GM21723 (cell line): ENCODE data around the gene TMEM240.
A peak's percentile ranks its signal among the peaks of the same experiment; 100 is the strongest.

Experiments
- ATAC-seq: cut with Tn5 transposase; IDR thresholded peaks from one replicate; pipeline ENCODE4 v1.9.1; 2021; ENCODE audit warnings: mild to moderate bottlenecking, moderate library complexity; ENCODE audit not compliant: unreplicated experiment

TMEM240 gene

DNA sequence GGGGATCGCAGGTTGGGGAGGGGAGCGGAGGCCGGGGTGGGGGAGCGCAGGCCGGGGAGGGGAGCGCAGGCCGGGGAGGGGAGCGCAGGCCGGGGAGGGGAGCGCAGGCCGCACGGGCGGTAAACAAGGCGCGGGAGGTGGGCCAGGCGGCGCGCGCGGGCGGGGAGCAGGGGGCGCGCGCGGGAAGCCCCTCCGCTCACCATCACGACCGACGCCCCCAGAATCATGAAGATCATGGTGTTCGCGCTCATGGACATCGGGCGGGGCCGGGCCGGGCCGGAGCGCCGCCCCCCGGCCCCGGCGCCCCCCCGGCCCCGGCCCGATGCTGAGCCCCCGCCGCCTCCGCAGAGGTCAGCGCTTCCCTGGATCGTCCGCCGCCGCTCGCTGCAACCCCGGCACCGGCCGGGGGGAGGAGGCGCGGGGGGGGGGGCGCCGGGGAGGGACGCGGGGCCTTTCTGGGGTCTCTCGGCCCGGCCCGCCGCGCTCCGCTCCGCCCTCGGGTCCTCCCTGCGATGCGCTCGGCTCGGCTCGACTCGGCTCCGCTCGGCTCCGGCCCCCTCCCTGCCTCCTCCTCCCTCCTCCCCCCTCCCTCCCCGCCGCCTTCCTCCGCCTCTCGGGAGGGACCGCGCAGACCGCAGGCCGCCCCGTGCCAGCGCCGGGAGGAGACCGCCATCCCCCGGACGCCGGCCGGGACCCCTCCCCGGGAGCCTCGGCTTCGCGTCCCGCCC, at the start of gene TMEM240:
Gene TMEM240, minus strand, starts transcription at position 535 of the 728 bp plus-strand sequence. Its CDS starts 278 bp downstream, at position 257.
- ATAC-seq = no peak

DNA sequence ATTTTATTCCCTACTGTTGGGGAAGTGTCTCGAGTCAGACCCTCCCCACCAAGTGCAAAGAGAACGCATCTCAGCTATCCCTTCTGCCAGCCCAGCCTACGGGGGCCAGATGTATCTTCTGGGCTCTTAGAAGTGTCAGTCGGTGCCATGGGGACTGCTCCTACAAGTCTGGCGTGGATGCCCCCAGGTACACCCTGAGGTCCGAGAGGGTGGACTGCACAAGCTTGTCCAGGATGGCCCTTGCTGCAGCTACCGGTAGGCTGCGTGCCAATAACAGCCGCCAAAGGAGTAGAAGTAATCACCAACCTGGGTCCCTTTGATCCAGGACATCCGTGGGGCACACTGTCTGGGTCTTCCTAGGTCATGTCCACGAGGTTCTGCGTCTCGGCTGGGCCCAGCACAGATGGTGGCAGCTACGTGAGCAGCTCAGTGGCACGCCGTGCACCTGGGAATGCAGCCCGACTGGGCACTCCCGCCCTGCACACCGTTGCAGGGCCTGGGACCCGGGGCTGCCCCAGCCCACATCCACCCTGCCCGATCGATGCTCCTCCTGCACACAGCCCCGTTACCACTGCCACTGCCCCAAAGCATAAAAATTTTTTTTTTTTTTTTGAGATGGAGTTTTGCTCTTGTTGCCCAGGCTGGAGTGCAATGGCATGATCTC, 43.1 kb upstream of the TMEM240 start:
- ATAC-seq = no peak

DNA sequence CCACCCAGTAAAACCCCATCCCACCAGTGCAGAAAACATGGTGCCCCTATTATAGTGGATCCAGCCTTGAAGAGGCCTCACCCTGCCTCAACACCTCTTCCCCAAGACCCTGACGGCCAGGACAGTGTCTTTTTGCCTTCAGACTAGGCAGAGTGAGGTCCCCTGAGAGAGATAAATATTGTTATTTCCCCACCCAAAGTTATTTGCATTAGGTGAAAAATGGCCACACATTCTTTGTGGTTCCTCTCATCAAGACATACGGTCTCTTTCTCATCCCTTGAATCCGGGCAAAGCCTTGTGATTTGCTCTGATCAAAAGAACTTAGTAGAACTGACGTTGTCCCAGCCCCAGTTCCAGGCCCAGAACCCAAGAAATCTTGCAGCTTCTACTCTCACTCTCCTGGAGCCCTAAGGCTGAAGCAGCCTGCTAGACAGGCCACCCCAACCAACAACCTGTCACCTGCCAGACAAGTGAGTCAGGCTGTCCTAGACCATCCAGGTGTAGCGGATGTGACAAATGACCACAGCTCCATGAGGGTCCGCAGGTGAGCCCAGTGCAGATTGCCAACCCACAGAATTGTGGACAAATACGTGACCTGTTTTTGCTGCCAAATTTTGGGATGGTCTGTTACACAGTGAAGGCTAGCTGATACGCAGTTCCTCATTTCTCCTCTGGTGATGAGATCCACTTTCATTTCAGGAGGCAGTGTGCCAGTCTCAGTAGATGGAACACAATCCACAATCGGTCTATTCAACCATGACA, 42.3 kb upstream of the TMEM240 start:
- ATAC-seq = no peak

DNA sequence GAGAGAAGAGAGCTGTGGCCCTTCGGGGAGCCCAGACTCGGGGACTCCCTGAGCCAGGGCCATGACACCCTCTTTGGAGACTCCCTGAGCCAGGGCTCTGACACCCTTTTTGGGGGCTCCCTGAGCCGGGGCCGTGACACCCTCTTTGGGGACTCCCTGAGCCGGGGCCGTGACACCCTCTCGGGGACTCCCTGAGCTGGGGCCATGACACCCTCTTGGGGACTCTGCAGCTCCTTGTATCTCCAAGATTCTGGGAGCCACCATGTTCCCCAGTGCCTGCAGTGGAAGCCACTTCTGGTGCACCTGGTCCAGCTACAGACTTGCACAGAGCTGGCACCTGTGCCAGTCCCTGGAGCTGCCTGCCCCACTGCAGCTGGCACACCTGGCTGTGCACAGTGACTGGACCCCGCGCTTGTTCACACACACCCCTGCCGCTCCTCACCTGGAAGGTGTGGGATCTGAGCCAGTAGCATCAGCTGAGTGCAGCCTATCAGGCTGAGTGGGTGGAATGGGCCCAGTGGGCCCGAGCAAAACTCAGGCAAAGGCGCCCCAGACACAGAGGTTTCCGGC, 38.0 kb upstream of the TMEM240 start:
- ATAC-seq = no peak

DNA sequence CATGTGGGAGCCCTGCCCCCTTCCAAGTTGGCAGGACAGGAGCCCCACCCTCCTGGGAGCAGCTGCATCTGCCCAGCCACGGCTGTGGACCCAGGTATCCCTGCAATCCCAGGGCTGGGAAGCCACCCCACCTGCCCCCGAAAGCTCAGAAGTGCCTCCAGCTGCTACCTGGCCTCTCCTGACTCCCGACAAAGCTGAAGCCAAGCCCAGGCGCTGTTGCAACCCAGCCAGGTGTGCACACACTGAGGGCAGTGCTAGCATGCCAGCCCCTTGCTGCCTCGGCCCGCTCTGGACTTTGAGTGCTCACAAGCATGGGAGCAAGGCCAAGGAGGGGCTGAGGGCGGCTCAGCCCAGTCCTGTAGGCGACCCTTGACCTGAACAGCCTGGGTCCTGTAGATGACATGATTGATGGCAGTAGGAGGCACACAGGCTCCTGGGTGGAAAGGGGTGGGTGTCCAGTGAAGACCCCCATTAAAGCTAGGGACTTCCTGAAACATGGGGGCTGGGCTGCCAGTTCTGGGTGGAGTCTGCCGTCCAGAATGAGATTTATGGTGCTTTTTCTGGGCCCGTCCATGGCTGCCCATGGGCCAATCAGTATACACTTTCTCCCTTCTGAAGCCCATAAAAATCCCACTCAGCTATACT, 37.1 kb upstream of the TMEM240 start:
- no peak for ATAC-seq

DNA sequence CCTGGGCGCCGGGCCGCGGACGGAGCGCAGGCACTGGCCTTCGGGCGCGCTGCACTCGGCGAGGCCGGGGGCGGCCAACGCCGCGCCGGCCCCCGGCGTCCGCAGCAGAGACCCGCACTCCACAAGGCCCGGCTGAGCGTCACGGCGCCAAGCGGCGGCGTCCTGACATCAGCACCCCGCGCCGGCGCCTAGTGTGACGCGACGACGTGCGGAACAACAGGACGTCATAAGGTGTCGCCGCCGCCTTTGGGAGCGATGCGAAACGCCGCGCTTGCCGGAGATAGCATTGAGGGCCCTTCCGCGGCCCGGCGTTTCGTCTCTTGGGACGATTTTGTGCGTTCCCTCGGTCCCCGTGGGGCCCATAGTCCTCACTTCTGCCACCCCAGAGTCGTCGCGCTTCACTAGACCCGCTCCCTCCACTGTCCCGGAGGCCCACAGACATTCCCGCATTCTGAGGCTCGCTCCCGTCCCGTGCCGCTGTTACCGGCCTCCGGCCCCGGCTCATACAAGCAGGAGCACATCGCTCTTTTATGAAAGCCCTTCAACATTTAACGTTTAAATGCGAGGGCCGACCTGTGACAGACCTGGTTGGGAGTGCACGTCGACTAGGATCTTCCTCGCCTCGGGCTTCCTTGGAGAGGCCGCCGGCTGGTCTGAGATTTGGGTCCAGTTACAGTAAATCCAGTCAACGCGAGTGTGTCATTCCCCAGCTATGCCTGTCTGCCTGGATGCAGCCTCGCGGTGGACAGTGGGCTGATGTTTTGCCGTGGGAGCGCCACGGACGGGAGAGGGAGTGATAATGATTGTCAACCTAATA, 34.5 kb upstream of the TMEM240 start, which contains the start of gene SSU72:
Gene SSU72, minus strand, starts transcription at position 143 of the 817 bp plus-strand sequence. CDS start 306 bp downstream, outside the sequence.
- ATAC-seq = peak; percentile 69

DNA sequence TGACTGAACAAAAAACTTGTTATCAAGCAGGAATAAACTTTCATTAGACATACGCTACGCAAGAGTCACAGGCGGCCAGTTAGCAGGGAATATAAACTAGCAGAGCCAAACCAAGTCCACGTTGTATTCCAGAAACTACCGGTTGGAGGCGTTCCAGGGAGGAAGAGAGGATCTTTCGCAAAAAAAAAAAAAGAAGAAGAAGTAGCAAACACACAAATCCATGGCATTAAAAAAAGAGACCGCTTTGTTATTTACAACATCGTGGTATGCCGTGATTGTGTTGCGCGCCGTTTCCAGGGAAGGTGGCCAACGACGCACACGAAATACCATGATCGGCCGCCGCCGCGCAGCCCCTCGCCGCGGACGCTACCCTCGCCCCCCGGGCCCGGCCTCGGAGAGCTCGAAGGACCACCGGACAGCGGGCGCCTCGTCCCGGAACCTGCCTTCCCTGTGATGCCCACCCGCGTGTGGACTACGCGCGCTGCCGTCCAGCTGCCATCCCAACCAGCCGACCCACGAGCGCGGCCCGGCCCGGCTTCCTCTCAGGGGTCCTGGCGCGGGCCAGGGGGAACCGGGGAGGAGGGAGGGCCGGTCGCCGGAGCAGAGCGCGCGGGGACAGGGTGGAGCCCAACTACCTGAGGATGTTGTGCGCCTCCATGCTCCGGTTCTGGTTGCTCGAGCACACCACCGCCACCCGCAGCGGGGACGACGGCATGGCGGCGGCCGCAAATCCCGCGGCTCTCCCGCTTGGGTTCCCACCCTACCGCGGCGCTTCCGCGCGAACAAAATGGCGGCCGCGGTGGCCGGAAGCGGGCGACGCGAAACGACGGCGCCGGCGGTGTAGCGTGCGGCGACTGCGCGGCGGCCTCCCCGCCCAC, 33.7 kb upstream of the TMEM240 start:
- peak; percentile 62 for ATAC-seq

DNA sequence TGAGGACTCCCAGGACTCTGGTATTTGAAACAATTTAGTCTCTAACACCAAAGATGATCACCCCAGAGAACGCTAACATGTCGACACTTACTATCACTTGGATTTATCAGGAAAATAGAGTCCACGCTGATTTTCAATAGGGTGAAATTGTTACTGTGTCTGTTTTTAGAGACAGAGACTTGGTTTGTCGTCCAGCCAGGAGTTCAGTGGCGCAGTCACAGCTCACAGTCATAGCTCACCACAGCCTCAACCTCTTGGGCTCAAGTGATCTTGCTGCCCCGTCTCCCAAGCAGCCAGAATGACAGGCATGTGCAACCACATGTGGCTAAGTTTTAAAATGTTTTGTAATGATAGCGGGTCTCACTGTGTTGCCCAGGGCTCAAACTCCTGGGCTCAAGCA, 28.9 kb upstream of the TMEM240 start:
- ATAC-seq = no peak

DNA sequence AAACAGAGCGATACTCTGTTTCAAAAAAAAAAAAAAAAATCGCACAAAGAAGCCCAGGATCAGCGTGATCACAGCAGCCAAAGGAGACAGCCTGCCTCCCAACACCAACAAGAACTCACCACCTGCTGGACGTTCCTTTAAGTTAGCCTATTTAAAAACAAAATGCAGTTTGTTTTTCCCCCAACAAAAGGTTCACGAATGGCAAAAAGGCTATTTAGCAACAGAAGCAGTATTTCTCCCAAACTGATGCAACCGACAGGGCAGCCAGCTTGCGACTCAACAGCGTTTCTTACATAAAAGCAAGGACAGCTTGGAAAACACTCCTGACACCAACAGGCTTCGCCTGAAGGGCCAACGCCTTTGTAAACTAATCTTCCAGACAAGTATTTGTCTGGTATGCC, 27.5 kb upstream of the TMEM240 start:
- no peak for ATAC-seq

DNA sequence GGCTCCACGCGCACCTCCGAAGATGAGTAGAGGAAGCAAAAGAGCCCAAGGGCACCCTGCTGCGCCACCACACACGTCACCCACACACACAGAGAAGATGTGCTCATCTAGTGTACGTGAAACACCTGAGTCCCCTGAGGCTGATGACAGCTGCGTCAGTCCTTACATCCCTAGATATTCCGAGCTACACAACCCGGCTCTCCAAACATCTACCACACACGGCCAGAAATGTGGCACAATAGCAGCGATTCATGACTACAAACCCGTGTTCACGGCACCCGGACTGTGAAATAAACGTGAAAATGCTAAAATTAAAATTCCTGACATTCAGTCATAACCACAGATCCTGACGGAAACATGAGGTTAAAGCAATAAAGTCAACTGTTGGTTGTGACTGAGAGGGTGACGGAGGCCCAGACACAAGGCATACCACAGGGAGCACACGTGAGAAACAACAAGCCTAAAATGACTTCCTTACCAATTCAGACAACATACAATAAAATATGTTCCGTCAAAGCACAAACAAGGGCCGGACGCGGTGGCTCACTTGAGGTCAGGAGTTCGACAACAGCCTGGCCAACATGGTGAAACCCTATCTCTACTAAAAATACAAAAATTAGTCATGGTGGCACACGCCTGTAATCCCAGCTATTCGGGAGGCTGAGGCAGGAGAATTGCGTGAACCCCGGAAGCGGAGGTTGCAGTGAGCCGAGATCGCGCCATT, 26.9 kb upstream of the TMEM240 start:
- ATAC-seq = no peak

DNA sequence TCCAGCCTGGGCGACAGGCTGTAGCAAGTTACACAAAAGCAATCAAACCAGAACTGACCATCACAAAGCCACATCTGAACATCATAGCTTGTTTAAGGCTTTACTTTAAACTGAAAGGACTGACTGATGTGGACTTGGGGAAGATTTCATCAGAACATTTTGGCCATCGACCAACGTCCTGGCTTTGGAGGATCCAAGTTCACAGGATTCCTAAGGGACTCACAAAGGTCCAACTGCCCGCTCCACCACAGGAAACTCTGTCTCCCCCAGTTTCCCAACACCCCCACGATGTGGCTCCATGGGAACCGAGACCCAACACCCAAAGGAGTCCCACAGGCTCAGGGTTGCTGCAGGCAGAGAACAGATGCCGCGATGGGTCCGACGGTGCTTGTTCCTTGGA, 24.9 kb upstream of the TMEM240 start:
- ATAC-seq = no peak

DNA sequence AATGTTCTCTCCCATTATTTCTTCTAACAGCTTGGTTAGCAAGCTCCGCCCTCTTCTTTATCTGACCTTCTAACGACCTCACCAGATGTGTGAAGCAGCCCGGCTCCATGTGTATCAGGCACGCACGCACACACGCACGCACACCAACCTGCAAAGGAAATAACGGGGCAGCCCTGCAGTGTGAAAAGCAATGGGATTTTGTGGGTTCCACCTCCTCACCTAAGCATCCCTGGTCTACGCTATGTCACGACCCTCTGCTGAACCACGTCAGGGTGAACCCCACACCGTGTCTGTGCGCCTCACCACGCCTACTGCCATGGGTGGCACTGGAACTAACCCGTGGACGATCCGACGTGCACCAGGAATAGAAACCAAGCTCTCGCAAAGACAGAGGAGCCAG, 23.8 kb upstream of the TMEM240 start:
- no peak for ATAC-seq

DNA sequence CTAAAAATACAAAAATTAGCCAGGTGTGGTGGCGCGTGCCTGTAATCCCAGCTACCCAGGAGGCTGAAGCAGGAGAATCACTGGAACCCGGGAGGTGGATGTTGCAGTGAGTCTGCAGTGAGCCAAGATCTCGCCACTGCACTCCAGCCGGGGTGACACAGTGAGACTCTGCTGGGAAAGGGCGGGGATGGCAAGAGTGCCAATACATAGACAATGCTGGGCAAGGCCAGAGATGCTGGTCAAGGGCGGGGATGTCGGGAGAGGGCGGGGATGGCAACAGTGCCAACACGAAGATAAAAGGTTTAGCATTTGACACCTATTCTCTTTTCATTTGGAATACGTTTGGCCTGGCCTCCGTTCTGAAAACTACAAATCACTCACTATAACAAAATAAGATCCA, 23.3 kb upstream of the TMEM240 start:
- ATAC-seq = no peak

DNA sequence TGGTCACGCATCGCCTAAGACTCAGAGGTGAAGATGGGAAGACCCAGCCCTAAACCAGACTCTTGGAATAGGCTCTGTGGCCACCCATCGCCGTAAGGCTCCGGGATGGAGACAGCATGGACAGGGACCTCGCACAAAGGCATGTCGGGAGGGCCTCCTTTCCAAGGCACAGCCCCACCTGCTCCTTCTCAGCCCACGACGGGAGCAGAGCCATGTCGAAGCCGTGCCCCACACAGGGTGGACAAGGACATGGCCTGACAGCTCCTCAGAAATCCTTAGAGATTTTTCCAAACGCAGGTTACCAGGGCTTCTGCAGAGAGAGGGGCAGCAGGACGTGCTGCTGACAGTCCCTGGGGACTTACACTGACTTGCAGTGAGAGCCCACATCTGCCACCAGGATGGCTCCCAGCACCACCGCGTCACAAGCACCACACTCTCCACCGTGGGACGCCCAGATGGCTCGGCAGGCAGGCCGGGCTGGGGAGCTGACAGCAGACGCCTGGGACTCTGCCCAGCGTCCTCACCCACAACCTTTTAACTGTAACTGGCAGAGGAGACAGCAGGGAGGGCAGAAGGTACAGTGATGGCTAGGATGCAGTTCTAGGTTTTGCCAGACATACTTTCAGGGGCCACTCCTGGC, 22.3 kb upstream of the TMEM240 start:
- no peak for ATAC-seq

DNA sequence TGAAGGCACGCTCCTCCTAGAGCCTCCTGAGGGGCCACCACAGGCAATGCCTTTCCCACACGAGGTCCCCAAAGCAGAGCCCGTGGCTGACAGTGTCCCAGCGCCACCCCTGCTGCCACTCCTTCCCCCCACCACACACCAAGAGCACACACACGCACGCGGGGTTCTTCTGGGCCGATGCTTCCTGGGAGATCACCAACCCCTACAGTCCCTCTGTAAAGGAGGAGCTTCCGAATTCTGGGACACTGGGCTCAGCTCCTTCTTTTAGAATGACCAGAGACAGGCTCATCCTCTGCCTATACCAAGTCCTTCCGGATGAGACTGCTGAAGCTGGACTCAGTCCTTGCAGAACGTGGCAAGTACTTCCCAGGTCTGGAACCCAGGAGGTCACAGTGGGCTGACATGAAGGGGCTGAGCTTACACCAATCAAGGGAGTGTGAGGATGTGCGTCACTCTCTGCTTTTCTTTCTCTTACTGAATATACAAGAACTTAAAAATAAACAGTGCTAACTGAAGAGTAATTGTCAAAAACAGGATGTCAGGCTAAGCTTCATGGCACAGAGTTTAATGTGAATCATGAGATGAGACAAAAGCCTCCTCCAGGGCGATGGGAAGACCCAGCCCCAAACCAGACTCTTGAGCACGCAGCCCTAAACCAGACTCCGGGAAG, 21.5 kb upstream of the TMEM240 start:
- no peak for ATAC-seq

DNA sequence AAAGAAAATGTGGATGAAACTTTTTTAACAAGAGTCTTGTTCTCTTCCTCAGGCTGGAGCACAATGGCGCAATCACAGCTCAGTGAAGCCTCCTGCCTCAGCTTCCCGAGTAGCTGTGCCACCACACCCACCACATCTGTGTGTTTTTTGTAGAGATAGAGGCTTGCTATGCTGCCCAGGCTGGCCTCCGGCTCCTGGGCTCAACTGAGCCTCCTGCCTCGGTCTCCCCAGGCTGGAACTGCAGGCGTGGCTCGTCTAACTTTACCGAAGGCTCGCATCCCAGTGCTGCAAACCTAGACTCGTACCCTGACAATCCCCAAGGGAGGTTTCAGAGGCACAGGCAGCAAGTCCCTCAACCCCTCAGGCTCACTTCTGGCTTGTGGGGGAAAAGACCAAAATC, 19.8 kb upstream of the TMEM240 start:
- no peak for ATAC-seq

DNA sequence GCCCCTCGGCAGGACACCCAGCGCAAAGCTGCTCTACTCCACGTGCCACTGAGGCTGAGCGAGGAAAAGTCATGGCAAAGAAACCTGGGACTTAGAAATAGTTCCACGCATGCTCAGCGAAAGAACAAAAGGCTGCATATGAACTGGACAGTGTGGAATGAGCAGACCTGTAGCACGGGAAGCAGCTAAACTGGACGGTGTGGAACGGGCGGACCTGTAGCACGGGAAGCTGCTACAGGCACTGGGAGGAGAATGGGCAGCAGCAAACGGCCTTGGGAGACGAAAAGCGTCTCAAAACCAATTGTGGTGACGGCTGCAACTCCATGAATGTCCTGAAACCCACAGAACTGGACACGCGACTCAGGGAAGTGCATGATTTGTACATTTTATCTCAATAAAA, 18.6 kb upstream of the TMEM240 start:
- no peak for ATAC-seq
